CD4-positive, alpha-beta T cell (primary cell): ENCODE results near the gene MUSK. TPM values are rescaled to one million over a fixed set of nuclear protein-coding genes. Genes with fewer than 3 reads are reported as not detected.

ENCODE experiments used
- ATAC-seq: fragments of 200-7000 bp; cut with Tn5 transposase; one replicate; pipeline ENCODE4 v1.10.0; 2022; ENCODE audit warnings: mild to moderate bottlenecking; ENCODE audit not compliant: poor library complexity
- CTCF ChIA-PET: fragments of 350-600 bp; sonication (Branson Sonifier 250); formaldehyde crosslinking; loops from one replicate; lab custom pipeline; 2021; ENCODE audit warnings: antibody characterized with exemption, inconsistent platforms; lab: Charles Lee
- POLR2A ChIA-PET: fragments of 350-600 bp; sonication (Branson Sonifier 250); formaldehyde crosslinking; loops from one replicate; lab custom pipeline; 2021; ENCODE audit warnings: antibody characterized with exemption, inconsistent platforms; lab: Charles Lee
- DNase-seq, 14 experiments: peaks; one replicate each; pipeline ENCODE4 v3.0.0-alpha.2; 2013 to 2020; ENCODE audit warnings: mixed read lengths in 2 of 14
- H3K27ac ChIP-seq, 2 donors: one replicate each; pipeline versions ENCODE4 v1.5.1 to v1.7.0; 2013; ENCODE audit warnings: low read length in 2 of 2, low read depth in 1 of 2, mild to moderate bottlenecking in 1 of 2
- H3K27me3 ChIP-seq, 2 experiments: 1 replicate in 1 of 2; 2 replicates in 1 of 2; pipeline versions ENCODE4 v1.6.1 to v1.7.0; 2013; ENCODE audit warnings: low read length in 2 of 2, control low read depth in 1 of 2, mild to moderate bottlenecking in 1 of 2, moderate library complexity in 1 of 2; ENCODE audit not compliant: insufficient read depth in 2 of 2, control insufficient read depth in 1 of 2
- H3K36me3 ChIP-seq: one replicate; pipeline ENCODE4 v1.6.1; 2013; ENCODE audit warnings: low read length, control low read depth; ENCODE audit not compliant: insufficient read depth
- H3K4me1 ChIP-seq: one replicate; pipeline ENCODE4 v1.6.1; 2013; ENCODE audit warnings: low read length, control low read depth; ENCODE audit not compliant: insufficient read depth
- H3K4me3 ChIP-seq: one replicate; pipeline ENCODE4 v1.5.1; 2013; ENCODE audit warnings: mild to moderate bottlenecking, low read length, moderate library complexity
- H3K9me3 ChIP-seq, 2 experiments: 1 replicate in 1 of 2; 2 replicates in 1 of 2; pipeline versions ENCODE4 v1.6.1 to v1.7.0; 2013; ENCODE audit warnings: low read length in 2 of 2, mild to moderate bottlenecking in 2 of 2, control low read depth in 1 of 2, moderate library complexity in 1 of 2; ENCODE audit not compliant: control insufficient read depth in 1 of 2, insufficient read depth in 1 of 2
- H3K27ac Mint-ChIP-seq: one replicate; pipeline ENCODE4 v1.8.0; 2020; ENCODE audit warnings: mixed read lengths
- H3K27me3 Mint-ChIP-seq: one replicate; pipeline ENCODE4 v1.8.0; 2021; ENCODE audit warnings: mixed read lengths
- H3K36me3 Mint-ChIP-seq: one replicate; pipeline ENCODE4 v1.8.0; 2021; ENCODE audit warnings: low read depth, mixed read lengths
- H3K4me1 Mint-ChIP-seq: one replicate; pipeline ENCODE4 v1.8.0; 2021; ENCODE audit warnings: low read depth, mixed read lengths
- H3K4me3 Mint-ChIP-seq: one replicate; pipeline ENCODE4 v1.8.0; 2020; ENCODE audit warnings: mild to moderate bottlenecking, mixed read lengths
- H3K9me3 Mint-ChIP-seq: one replicate; pipeline ENCODE4 v1.8.0; 2020; ENCODE audit warnings: mixed read lengths
- CTCF ChIP-seq: fragments of 200-600 bp; IDR thresholded peaks from one replicate; pipeline ENCODE4 v1.8.0; 2022; ENCODE audit warnings: antibody characterized with exemption, mild to moderate bottlenecking
- intact Hi-C, 2 experiments: fragments of 100-400 bp; cut with DNase I in 1 of 2; cut with micrococcal nuclease in 1 of 2; formaldehyde crosslinking; loops; one replicate each; pipeline versions ENCODE4 v1.15.1 to v1.9.0; 2023 to 2025; cut with DNase I, micrococcal nuclease
- total RNA-seq, 174 experiments: library from RNA in 2 of 174; stranded (reverse) in 2 of 174; gene quantifications; one replicate each; pipeline ENCODE4 v1.2.3 and lab custom pipeline; 2021 to 2026

MUSK gene
- total RNA-seq, 2 experiments from 2014 or later: not detected

GRCh38 chr9:110842169-110842568 is 173.6 kb downstream of the MUSK start:
- H3K4me1 Mint-ChIP-seq: no peaks in the 10 kb centered on the region
- intact Hi-C loops: no loop called here
- CTCF ChIA-PET: no interaction called here
- POLR2A ChIA-PET: no interaction called here
- no peak overlapping the region for H3K27ac Mint-ChIP-seq
- no peaks in the 10 kb centered on the region for H3K36me3 Mint-ChIP-seq
- peaks cover 9% of the 10 kb centered on the region for H3K9me3 Mint-ChIP-seq
- Histone ChIP-seq H3K9me3 (peaks cover 0 to 6% of the 10 kb centered on the region in 2 experiments), H3K4me3 (no peak overlapping the region), H3K36me3 (no peaks in the 10 kb centered on the region), H3K27ac (no peak overlapping the region), H3K27me3 (no peaks in the 10 kb centered on the region), H3K4me1 (no peaks in the 10 kb centered on the region)
- H3K27me3 Mint-ChIP-seq: peaks cover 6% of the 10 kb centered on the region
- no peak overlapping the region for H3K4me3 Mint-ChIP-seq
- DNase-seq (no peak), ATAC-seq (no peak)
- TF ChIP-seq CTCF: no peak

- Mint-ChIP-seq H3K4me3 (no peak overlapping the region), H3K4me1 (no peaks in the 10 kb centered on the region), H3K9me3 (peaks cover 9% of the 10 kb centered on the region), H3K27ac (no peak overlapping the region), H3K27me3 (peaks cover 6% of the 10 kb centered on the region), H3K36me3 (no peaks in the 10 kb centered on the region)
- ATAC-seq: no peak
- peaks cover 0 to 6% of the 10 kb centered on the region in 2 experiments for H3K9me3 ChIP-seq
- no peak overlapping the region for H3K27ac ChIP-seq
- DNase-seq: no peak
- H3K27me3 ChIP-seq: no peaks in the 10 kb centered on the region
- no peaks in the 10 kb centered on the region for H3K4me1 ChIP-seq
- no peak overlapping the region for H3K4me3 ChIP-seq
- no peaks in the 10 kb centered on the region for H3K36me3 ChIP-seq
- ChIA-PET POLR2A (no interaction called here), CTCF (no interaction called here)
- intact Hi-C loops: no loop called here
- TF ChIP-seq CTCF: no peak
Observed at GRCh38 chr9:110842986-110843385, 174.4 kb downstream of the MUSK start.

GRCh38 chr9:110844121-110844520 is 175.5 kb downstream of the MUSK start:
- H3K4me3 ChIP-seq: no peak overlapping the region
- TF ChIP-seq CTCF: no peak
- Mint-ChIP-seq H3K4me3 (no peak overlapping the region), H3K27ac (no peak overlapping the region), H3K4me1 (no peaks in the 10 kb centered on the region), H3K36me3 (no peaks in the 10 kb centered on the region), H3K9me3 (peaks cover 9% of the 10 kb centered on the region), H3K27me3 (peaks cover 6% of the 10 kb centered on the region)
- H3K27ac ChIP-seq: no peak overlapping the region
- CTCF ChIA-PET: no interaction called here
- intact Hi-C loops: no loop called here
- H3K4me1 ChIP-seq: no peaks in the 10 kb centered on the region
- H3K9me3 ChIP-seq: peaks cover 0 to under 1% of the 10 kb centered on the region in 2 experiments
- DNase-seq (no peak), ATAC-seq (no peak)
- POLR2A ChIA-PET: no interaction called here
- no peaks in the 10 kb centered on the region for H3K36me3 ChIP-seq
- no peaks in the 10 kb centered on the region for H3K27me3 ChIP-seq
